Caki2 (cell line): Measurements from ENCODE around the gene BACH2. TPM values are rescaled to one million over a fixed set of nuclear protein-coding genes. Genes with fewer than 3 reads are reported as not detected.

Experiments
- DNase-seq: peaks from one replicate; pipeline ENCODE4 v3.0.0-alpha.2; 2015; ENCODE audit warnings: low read depth
- in situ Hi-C: cut with HindIII; loops from 2 replicates; pipeline ENCODE4 v1.10.0; 2016; ENCODE audit warnings: low sequenced_read_pairs, low pct_unique_long_range_greater_than_20kb, mixed read lengths
- total RNA-seq: library from RNA; depleted of rRNA; stranded (reverse); fragments of >200 nt; shearing (Covaris generic); gene quantifications from 2 replicates; pipeline ENCODE4 v1.2.3, GENCODE V29; 2014; ENCODE audit warnings: low replicate concordance

The BACH2 gene
- total RNA-seq, 1 experiment from 2014 or later, result 8.1 TPM

GRCh38 chr6:90025523-90026061 is 271.1 kb downstream of the BACH2 start:
- DNase-seq, result peak; percentile 81
- in situ Hi-C loops, result no loop called here

GRCh38 chr6:90024633-90025032 is 272.0 kb downstream of the BACH2 start:
- DNase-seq, result no peak
- in situ Hi-C loops, result no loop called here

DNA sequence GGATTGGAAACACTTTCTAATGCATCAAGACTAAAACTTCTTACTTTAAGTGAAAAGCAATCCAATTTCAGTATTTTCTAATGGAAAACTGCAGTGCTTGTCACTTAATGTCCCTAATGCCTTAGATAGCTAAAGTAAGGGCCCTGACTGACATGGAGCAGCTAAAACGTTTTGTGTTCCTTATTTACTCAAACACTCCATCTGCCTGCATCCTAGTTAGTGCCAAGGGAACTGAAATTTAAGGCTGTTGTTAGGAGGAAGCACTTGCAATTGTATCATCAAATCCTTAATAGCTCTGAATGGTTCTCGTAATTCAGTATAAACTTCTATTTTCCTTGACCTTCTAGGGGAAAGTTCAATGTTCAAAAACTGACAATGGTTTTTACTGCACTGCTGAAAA is 274.9 kb downstream of the BACH2 start:
- in situ Hi-C loops, result no loop called here
- DNase-seq, result no peak

DNA sequence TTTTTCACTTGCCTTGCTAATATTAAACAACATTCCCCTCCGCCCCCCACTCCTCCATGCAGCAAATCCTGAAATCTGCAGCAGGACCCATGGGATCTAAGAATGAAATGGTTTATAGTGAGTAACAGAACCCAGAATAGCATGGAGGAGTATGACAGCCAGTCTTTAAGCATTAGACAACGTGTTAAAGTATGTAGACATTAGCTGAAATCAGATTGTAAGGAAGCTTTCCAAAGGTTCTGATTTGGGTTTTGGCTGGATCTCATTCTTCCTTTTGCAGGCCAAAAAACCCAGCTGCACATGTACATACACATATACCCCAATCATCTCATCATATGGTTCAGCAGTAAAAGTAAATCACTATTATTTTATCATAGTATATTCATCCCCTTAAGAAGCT is 275.9 kb downstream of the BACH2 start:
- DNase-seq, result no peak
- in situ Hi-C loops, result no loop called here

GRCh38 chr6:90019216-90019615 is 277.4 kb downstream of the BACH2 start:
- in situ Hi-C loops, result no loop called here
- DNase-seq, result no peak

DNA sequence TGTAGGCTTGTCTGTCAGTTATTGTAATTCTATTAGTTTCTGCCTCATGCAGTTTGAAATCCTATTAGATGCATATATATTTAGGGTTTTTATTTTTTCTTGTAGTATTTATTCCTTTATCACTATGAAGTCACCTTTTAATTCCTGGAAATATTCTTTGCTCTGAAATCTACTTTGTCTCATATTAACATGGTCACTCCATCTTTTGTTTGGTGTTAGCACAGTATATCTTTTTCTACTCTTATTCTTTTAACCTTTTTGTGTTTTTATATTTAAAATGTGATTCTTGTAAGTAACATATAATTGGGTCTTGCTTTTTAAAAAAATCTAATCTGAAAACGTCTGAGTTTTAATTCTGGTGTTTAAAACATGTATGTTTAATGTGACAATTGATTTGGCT is 280.8 kb downstream of the BACH2 start:
- DNase-seq, result no peak
- in situ Hi-C loops, result no loop called here

DNA sequence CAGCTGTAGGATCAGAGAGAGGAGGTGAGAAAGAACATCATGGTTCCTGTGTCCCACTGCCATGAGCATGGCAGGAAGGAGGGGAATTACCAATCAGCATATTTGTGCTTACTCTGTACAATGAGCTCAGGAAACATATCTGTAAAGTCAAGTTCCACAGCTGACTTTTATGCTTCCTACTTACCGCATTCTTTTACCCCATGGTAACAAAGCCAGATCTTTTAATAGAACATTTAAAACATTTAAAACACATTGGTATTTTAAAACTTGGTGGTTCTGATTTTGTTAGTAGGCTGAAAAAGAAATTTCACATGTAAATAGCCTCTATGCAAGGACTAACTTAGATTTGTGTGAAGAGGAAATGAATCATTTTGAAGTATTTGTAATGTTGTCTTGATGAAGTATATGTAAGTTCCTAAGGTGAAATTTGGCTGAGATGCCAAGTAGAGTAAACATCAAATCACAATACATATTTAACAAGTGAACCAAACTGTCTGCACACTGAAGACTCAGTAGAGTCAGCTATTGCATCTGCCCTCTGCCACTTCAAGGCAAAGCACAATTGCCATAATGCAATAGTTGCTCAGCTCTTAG is 287.6 kb downstream of the BACH2 start:
- DNase-seq, result no peak
- in situ Hi-C loops, result no loop called here

- in situ Hi-C loops, result no loop called here
- DNase-seq, result no peak
These were observed 288.3 kb downstream of the BACH2 start for GRCh38 chr6:90008189-90008907.

DNA sequence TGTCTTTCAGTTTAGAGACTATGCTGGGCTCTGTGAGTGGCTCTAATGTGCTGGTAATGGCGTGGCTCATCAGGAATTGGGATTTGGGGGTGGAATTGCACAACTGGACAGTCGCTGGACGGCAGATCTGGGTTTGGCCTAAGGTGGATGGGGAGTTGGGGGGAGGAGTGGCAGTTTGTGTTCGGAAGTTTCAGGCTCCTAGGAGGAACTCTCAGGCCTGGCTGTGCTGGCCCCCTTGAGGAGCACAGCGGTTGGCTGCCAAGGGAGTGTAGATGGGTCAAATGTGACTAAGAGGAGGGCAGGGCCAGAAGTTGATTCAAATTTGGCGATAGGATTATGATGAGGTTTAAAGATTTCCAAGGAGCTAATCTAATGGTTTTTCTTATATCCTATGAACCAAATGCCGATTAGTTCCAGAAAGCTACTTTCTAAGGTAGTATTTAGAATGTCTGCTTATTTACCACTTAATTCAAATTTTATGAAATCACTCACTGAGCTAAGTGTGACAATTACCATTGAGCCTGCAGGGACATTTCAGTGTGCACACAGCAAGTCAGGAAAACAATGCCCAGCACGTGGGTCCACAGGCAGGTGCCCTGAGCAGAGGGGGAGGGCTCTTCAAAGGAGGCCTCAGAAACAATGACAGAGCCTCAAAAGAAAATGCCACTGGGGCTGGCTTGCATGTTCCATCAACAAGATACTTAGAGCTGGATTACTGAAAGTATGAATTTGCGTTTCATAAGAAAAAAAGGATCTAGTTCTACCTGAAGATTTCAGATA is 291.4 kb downstream of the BACH2 start:
- no peak for DNase-seq
- in situ Hi-C loops, result no loop called here

GRCh38 chr6:90004511-90004910 is 292.1 kb downstream of the BACH2 start:
- in situ Hi-C loops, result no loop called here
- DNase-seq, result no peak

DNA sequence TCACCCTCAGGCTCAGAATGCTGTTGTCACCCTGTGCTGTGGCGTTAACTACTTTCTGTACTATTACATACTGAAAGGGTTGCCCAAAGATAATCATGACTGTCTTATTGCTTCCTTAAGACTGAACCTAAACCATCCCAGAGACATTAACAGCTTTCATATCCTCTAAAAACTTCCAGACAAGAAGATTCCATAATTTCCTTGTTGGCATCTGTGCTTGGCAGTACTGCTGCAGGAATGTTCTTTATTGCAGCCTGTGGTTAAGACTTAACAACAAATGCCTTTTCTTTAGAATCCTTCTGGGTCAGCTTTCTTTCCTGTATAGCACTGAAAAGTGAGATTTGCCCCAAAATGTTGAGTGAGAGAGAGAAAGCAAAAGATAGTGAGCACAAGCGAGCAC is 292.7 kb downstream of the BACH2 start:
- in situ Hi-C loops, result no loop called here
- DNase-seq, result no peak

DNA sequence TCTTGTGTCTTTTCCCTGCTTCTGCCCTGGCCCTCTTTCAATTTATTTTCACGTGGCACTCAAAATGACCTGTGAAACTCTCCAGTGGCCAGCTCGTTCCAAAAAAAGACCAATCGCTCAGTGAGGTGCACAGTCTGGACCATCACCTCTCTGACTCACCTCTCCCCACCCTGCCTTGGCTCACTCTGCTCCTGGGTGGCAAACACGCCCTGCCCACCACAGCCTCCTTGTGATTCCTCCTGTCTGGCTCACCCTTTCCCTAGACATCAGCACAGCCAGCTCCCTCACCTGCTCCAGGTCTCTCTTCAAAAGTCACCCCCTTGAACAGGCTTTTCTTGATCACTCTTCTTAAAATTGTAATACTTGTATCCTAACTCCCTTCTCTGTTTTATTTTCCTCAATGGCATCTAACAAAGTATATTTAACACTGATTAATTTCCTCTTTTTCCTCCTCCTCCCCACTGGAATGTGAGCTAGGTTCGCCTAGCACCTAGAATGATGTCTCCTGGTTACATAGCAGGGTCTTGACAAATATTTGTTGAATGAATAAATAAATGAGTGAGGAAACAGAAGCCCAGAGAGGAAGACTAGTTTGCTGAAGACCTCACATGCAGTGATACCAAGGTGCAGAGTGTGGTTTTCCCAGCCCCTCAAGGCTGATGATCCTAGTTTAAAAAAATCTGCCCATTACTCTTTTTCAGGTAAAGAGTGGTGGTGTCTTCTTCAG is 293.4 kb downstream of the BACH2 start:
- no peak for DNase-seq
- in situ Hi-C loops, result no loop called here

DNA sequence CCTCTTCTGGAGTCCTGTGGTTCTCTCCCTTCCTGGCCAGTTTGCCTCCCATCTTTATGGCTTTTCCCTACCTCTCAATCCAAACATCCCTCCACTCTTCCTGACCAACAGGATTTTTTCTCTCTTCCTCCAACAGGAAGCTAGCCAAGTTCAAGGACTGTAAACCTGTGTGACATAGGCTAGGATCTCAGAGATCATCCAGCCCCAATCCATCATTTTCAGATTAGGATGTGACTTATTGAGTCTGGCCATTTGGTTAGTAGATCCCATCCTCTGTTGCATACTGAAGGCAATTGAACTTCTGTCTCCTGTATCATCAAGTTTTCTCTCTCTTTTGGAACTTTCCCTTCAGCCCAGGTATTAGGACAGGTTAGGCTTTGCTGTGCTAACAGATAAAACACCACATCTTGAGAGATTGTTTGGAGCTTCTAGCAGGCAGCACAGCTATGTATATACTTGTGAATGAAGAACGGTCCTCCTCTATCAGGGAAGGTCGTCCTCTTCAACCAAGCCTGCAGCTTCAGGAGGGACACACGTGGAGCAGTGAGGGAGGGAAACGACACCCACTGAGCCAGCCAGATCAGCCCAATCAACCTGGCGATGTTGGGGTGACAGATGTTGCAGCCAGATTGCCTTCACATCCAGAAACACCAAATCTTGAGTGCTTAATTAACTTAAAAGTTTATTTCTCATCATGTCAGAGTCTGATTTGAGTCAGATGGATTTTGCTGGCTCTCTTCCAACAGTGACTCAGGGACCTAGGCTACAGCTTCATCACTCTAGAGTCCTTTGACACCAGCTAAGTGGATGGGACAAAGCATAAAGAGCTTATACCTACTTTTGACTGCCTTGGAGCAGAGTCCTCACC is 295.5 kb downstream of the BACH2 start:
- DNase-seq, result no peak
- in situ Hi-C loops, result no loop called here

- in situ Hi-C loops, result loop anchor here (25.0 kb wide), 1 partner anchor 287 kb away; the partner anchor contains the start of gene BACH2
- no peak for DNase-seq
These were observed 296.5 kb downstream of the BACH2 start for GRCh38 chr6:89999945-90000825.

DNA sequence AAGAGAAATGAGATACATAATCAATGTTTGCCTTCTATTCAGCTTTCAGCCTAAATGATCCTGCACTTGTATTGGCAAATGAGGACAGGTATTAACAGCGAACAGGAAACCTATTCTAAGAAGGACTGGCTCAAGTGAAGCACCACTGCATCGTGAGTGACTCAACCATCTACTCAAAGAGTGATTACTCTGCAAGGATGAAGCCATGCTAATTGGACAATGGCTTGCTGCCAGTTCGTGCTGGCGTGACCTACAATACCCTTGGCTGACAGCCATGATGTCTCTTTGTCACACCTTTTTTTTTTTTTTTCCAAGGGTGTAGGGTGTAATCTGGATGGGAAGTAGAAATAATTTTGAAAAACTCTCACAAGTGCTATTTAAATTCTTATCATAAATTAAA is 297.5 kb downstream of the BACH2 start:
- DNase-seq, result peak; percentile 69
- in situ Hi-C loops, result loop anchor here (25.0 kb wide), 1 partner anchor 288 kb away; the partner anchor contains the start of gene BACH2
